IPS DF 4.7 (cell line): ENCODE data around the gene RNU7-1.
"Not testable (repeated sequence)": the region's sequence is repeated elsewhere in the genome, so short reads cannot be mapped to it uniquely, and the experiment has no call there.

Source experiments
- DNase-seq: peaks from one replicate; pipeline ENCODE4 v3.0.0-alpha.2; 2013; ENCODE audit warnings: low spot score; ENCODE audit errors: extremely low read depth

The RNU7-1 gene

GRCh38 chr12:6943722-6944380, at the start of gene RNU7-1, which contains the start of gene C12orf57:
TSS of gene RNU7-1 (plus strand) at chr12:6943816.
TSS of gene C12orf57 (plus strand) at chr12:6944022. CDS start at chr12:6944122, 100 bp downstream.
- no peak for DNase-seq

- DNase-seq = no peak
Observed at GRCh38 chr12:6894321-6894720, 49.3 kb upstream of the RNU7-1 start.

- no peak for DNase-seq
Observed at GRCh38 chr12:6896846-6897435, 46.7 kb upstream of the RNU7-1 start.

DNA sequence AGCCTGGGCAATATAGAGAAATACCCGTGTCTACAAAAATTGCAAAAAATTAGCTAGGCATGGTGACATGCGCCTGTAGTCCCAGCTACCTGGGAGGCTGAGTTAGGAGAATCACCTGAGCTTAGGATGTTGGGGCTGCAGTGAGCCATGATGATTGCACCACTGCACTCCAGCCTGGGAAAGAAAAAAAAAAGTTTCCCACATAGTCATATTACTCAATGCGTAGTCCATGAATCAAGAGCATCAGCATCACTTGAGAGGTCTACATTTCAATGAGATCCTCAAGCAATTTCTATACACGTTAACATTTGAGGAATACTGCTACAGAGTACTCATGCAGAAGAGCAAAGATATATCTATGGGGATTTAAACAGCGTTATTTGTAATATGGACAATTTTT, 44.2 kb upstream of the RNU7-1 start:
- DNase-seq = no peak

GRCh38 chr12:6899837-6900519, 43.6 kb upstream of the RNU7-1 start:
- no peak for DNase-seq

DNA sequence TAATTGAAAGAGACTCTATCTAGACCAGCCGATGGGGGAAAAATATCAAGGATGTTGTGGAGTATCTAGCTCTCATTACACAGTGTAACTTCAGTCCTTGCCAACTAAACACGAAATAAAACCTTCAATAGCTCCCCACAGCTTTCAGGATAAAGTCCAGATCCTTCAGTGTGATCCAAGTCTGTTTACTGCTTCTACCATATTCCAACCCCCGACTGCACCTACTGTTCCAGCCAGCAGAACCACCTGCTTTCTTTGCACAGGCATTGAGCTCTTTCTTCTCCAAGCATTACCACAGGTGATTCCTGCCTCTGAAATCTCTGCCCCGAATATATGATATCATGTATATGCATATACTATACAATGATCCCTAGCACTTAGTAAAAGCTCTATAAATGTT, 41.2 kb upstream of the RNU7-1 start:
- DNase-seq = no peak

DNA sequence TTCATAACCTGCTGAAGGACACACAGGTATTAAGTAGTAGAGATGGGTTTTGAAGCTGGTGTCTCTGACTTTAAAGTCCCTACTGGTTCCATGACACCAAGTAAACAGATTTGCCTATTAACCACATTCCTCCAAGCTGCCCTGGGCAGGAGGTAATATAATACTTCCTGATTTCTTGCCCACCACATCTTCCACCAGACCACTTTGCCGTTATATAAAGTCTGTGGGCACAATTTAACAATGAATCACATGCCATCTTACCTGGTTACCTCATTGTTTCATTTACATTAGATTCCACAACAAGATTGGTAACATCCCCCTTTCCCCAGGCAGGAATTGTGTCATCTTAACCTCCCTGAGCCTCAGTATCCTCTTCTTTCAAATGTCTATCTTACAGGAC, 39.9 kb upstream of the RNU7-1 start:
- DNase-seq = no peak

GRCh38 chr12:6904280-6905276, 39.0 kb upstream of the RNU7-1 start, which contains the start of gene LRRC23:
TSS of gene LRRC23 (plus strand) at chr12:6904822. CDS start at chr12:6905634, 812 bp downstream.
- peak; percentile 99 for DNase-seq

GRCh38 chr12:6905414-6906040, 38.1 kb upstream of the RNU7-1 start:
- DNase-seq = no peak

DNA sequence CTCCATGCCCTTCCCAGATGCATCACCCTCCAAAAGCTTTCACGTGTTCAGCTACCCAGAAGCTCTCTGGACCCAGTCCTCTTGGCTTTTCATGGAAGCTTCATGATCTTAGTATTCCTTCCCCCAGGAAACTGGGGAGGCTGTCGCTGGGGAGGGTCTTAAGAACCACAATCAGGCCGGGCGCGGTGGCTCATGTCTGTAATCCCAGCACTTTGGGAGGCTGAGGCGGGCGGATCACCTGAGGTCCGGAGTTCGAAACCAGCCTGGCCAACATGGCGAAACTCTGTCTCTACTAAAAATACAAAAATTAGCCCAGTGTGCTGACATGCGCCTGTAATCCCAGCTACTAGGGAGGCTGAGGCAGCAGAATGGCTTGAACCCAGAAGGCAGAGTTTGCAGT, 35.5 kb upstream of the RNU7-1 start:
- DNase-seq = not testable (repeated sequence)

- no peak for DNase-seq
Observed at GRCh38 chr12:6909421-6910145, 34.0 kb upstream of the RNU7-1 start.

DNA sequence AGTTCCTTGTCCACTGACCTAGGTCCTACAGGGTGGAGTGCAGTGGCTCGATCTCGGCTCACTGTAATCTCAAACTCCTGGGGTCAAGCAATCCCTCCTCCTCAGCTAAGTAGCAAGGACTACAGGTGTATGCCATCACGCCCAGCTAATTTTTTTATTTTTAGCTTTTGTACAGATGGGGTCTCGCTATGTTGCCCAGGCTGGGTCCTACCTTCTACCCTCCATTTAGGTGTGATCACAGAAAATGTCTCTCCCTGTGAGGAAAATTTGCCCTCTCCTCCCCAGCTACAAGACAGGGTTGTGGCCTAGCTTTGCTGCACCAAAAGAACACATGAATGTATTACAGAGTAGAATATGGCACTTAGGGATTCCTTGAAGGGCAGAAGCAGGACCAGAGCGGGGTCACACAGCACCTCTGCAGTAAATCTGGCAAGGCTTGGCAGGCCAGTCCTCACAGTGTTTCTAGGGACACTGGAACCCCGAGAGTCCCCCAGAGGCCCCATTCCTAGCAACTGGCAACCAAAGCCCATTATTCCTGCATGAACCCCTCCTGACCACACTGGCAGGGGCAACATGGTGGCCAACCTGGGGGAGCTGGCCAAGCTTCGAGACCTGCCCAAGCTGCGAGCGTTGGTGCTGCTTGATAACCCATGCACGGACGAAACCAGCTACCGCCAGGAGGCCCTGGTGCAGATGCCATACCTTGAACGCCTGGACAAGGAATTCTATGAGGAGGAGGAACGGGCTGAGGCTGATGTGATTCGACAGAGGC, 31.3 kb upstream of the RNU7-1 start:
- DNase-seq = no peak

DNA sequence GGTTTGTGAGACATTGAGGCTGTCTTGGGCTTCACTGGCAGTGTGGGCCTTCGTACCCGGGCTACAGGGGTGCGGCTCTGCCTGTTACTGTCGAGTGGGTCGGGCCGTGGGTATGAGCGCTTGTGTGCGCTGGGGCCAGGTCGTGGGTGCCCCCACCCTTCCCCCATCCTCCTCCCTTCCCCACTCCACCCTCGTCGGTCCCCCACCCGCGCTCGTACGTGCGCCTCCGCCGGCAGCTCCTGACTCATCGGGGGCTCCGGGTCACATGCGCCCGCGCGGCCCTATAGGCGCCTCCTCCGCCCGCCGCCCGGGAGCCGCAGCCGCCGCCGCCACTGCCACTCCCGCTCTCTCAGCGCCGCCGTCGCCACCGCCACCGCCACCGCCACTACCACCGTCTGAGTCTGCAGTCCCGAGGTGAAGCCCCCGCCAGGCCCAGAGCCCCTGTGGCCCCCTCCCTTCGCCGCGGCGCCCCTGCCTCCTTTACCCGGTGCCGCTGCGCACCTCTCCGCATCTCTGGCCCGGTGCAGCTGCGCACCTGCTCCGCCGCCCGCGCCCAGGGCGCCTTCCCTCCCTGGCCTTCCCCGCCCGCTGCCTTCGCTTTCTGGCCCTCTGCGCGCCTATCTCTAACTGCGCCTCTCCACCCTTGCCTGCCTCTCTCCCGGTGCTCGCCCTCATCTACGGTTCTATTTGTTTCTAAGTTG, 29.2 kb upstream of the RNU7-1 start, which contains the start of gene ENO2:
Gene ENO2, plus strand, starts transcription at position 335 of the 701 bp plus-strand sequence. CDS start 1,253 bp downstream, outside the sequence.
- no peak for DNase-seq

GRCh38 chr12:6914947-6915788, 28.4 kb upstream of the RNU7-1 start:
- DNase-seq = no peak

GRCh38 chr12:6915789-6916285, 27.8 kb upstream of the RNU7-1 start:
- DNase-seq = no peak

GRCh38 chr12:6916426-6917200, 27.0 kb upstream of the RNU7-1 start:
- no peak for DNase-seq
